Measurements from ENCODE around the gene L1TD1. TPM values are rescaled to one million over a fixed set of nuclear protein-coding genes. Genes with fewer than 3 reads are reported as not detected.
"Not testable (repeated sequence)": the region's sequence is repeated elsewhere in the genome, so short reads cannot be mapped to it uniquely, and the experiment has no call there.

Gene L1TD1, protein sequence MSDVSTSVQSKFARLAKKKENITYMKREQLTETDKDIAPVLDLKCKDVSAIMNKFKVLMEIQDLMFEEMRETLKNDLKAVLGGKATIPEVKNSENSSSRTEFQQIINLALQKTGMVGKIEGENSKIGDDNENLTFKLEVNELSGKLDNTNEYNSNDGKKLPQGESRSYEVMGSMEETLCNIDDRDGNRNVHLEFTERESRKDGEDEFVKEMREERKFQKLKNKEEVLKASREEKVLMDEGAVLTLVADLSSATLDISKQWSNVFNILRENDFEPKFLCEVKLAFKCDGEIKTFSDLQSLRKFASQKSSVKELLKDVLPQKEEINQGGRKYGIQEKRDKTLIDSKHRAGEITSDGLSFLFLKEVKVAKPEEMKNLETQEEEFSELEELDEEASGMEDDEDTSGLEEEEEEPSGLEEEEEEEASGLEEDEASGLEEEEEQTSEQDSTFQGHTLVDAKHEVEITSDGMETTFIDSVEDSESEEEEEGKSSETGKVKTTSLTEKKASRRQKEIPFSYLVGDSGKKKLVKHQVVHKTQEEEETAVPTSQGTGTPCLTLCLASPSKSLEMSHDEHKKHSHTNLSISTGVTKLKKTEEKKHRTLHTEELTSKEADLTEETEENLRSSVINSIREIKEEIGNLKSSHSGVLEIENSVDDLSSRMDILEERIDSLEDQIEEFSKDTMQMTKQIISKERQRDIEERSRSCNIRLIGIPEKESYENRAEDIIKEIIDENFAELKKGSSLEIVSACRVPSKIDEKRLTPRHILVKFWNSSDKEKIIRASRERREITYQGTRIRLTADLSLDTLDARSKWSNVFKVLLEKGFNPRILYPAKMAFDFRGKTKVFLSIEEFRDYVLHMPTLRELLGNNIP
- 1 to 10 TPM; 1.3 to 3.1 (median 2.1) TPM for total RNA-seq

DNA sequence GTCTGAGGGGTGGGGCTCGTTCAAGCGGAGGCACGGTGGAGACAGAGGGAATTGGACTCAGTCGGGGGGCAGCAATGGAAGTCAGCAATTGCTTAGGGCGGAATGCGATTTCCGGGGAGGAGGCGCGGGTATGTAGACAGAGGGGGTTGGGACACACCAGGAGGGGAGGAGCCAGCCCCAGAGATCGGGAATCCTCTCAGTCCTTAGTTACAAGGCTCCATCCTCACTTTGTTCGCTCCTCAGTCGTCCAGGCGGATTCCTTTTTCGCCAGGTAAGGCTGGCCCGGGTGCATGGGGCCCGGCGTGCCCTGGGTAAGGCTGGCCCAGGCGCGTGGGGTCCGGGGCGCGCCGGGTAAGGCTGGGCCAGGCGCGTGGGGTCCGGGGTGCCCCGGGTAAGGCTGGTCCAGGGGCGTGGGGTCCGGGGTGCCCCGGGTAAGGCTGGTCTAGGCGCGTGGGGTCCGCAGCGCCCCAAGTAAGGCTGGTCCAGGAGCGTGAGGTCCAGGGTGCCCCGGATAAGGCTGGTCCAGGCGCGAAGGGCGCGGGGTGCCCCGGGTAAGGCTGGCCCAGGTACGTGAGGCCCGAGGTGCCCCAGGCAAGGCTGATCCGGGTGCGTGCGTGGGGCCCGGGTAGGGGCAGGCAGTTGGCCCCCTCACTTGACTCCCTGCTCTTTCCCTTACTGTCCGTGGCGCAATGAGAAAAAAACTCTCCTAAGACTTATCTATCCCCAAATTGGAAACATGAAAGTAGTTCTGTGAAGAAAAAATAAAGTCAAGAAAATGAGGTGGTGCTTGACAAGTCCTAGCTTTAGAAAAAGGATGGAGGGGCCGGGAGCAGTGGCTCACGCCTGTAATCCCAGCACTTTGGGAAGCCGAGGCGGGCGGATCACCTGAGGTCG lies at the start of gene L1TD1:
TSS of gene L1TD1 (plus strand) at position 199 of the 894 bp plus-strand sequence. CDS start 11,780 bp downstream, outside the sequence.
- no peak for DNase-seq (ENCODE audit: low spot score in 2 of 2)
- Histone ChIP-seq H3K36me3 (no peaks in the 10 kb centered on the region), H3K4me3 (peak within 1 kb of the TSS; percentile 6 to 57 (median 31))

DNA sequence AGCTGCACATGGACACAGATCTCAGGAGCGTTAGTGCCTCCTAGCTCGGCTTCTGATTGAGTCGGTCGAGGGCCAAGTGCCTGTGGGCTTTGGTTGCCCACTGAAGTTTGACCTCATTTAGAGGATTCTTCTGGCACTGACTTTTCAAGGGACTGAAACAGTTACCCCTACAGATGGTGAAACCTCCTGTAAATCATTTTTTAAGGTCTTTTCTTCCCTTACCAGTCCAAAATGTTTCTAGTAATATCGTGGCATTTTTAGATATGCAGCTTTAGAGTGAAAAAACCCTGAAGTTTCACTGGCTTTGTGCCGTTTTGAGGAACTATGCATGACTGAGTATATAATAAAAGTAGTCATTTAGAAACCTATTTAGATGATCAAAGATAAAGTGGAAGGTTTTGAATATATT lies 34.7 kb upstream of the L1TD1 start:
- no peaks in the 10 kb centered on the region for H3K4me1 ChIP-seq
- TF ChIP-seq POLR2A (IDR thresholded peaks at IDR 0.05) (no peak), EP300 (IDR thresholded peaks at IDR 0.05) (no peak)
- TF ChIP-seq, protein P1, sequence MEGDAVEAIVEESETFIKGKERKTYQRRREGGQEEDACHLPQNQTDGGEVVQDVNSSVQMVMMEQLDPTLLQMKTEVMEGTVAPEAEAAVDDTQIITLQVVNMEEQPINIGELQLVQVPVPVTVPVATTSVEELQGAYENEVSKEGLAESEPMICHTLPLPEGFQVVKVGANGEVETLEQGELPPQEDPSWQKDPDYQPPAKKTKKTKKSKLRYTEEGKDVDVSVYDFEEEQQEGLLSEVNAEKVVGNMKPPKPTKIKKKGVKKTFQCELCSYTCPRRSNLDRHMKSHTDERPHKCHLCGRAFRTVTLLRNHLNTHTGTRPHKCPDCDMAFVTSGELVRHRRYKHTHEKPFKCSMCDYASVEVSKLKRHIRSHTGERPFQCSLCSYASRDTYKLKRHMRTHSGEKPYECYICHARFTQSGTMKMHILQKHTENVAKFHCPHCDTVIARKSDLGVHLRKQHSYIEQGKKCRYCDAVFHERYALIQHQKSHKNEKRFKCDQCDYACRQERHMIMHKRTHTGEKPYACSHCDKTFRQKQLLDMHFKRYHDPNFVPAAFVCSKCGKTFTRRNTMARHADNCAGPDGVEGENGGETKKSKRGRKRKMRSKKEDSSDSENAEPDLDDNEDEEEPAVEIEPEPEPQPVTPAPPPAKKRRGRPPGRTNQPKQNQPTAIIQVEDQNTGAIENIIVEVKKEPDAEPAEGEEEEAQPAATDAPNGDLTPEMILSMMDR (IDR thresholded peaks at IDR 0.05): no peak
- H3K4me3 ChIP-seq: no peak overlapping the region
- H3K27ac ChIP-seq: no peak overlapping the region
- no peaks in the 10 kb centered on the region for H3K36me3 ChIP-seq
- no peak for DNase-seq (ENCODE audit: low spot score in 2 of 2)
- no peaks in the 10 kb centered on the region for H3K27me3 ChIP-seq
- H3K9me3 ChIP-seq: no peaks in the 10 kb centered on the region
- WGBS, 2 donors: 78 to 81% methylated on average over 6 of the region's 6 CpGs

More for the DNA sequence above, at the start of gene L1TD1:
- TF ChIP-seq, protein P1 (IDR thresholded peaks at IDR 0.05): no peak
- no peak for TF ChIP-seq POLR2A (IDR thresholded peaks at IDR 0.05)
- H3K27me3 ChIP-seq: peaks cover 0 to 15% of the 10 kb centered on the region in 2 donors
- H3K9me3 ChIP-seq: no peaks in the 10 kb centered on the region
- peaks cover 0 to 23% (median 3%) of the 10 kb centered on the region in 4 donors for H3K4me1 ChIP-seq
- WGBS, 2 donors: 8 to 12% methylated on average over 36 to 42 of the region's 55 CpGs
- H3K27ac ChIP-seq: peak within 1 kb of the TSS in 2 of 4 donors; percentile 46 to 74

DNA sequence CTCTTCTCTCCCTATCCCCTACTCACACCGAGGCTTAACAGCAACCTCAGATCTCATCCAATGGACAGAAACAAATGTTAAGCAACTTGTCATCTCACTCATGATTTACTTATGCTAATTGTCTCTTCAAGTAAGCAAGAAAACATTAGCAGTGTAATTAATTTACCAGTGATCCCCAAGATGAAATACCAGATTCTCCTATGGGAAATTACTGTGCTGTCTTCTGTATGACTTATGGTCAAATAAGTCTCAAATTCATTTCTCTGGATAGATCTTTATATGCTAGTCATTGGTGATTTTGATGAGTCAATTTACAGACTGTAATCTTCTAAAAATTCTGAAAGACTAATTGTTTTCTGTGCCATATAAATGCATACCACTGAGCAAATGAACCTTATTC lies 32.9 kb upstream of the L1TD1 start:
- no peaks in the 10 kb centered on the region for H3K4me1 ChIP-seq
- no peak overlapping the region for H3K4me3 ChIP-seq
- TF ChIP-seq POLR2A (IDR thresholded peaks at IDR 0.05) (no peak), EP300 (IDR thresholded peaks at IDR 0.05) (no peak)
- TF ChIP-seq, protein P1 (IDR thresholded peaks at IDR 0.05): no peak
- 91 to 95% methylated on average over 1 of the region's 1 CpG for WGBS, 2 donors
- no peaks in the 10 kb centered on the region for H3K27me3 ChIP-seq
- no peaks in the 10 kb centered on the region for H3K9me3 ChIP-seq
- H3K36me3 ChIP-seq: no peaks in the 10 kb centered on the region
- no peak overlapping the region for H3K27ac ChIP-seq
- no peak for DNase-seq (ENCODE audit: low spot score in 2 of 2)

DNA sequence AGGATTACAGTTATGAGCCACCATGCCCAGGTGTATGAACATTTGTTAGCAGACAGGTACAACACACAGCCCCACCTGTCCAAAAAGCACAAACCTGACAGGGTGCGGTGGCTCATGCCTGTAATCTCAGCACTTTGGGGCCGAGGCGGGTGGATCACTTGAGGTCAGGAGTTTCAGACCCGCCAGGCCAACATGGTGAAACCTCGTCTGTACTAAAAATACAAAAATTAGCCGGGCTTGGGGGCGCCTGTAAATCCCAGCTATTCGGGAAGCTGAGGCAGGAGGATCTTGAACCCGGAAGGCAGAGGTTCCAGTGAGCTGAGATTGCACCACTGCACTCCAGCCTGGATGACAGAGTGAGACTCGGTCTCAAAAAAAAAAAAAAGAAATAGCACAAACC lies 24.3 kb upstream of the L1TD1 start:
- not testable (repeated sequence) for H3K4me3 ChIP-seq; H3K36me3 ChIP-seq; H3K27ac ChIP-seq; DNase-seq (ENCODE audit: low spot score in 2 of 2); H3K4me1 ChIP-seq; H3K27me3 ChIP-seq; H3K9me3 ChIP-seq
- WGBS, 2 donors: 77 to 84% methylated on average over 10 of the region's 10 CpGs

DNA sequence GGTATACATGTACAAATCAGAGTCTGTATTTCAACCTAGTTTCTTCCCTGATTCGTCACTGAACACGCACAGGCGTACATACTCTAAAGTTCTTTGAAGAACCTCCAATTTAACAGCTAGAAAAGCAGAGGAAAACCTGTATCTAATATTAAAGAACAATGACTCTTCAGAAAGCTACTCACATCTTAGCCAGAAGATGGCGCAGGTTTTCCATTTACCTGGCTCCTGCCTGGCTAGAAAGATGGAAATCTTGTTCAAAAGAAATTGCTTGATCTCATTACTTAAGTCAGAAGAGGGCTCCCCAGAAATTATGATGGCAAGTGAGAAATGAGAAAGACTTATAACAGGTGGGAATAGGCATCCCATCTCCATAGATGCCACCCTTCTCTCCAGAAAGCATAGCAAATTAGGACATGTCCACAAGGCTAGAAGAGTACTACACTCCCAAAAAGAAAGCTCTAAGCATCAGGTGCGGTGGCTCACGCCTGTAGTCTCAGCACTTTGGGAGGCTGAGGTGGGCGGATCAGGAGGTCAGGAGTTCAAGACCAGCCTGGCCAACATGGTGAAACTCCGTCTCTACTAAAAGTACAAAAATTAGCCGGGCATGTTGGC lies 19.0 kb upstream of the L1TD1 start:
- H3K4me3 ChIP-seq: no peak overlapping the region
- 49 to 54% methylated on average over 9 of the region's 9 CpGs for WGBS, 2 donors
- H3K27me3 ChIP-seq: no peaks in the 10 kb centered on the region
- DNase-seq (ENCODE audit: low spot score in 2 of 2): peak in 1 of 2 donors; percentile 74
- peaks cover 0 to 3% (median 0%) of the 10 kb centered on the region in 4 donors for H3K4me1 ChIP-seq
- no peak overlapping the region for H3K27ac ChIP-seq
- no peaks in the 10 kb centered on the region for H3K36me3 ChIP-seq
- H3K9me3 ChIP-seq: no peaks in the 10 kb centered on the region
- TF ChIP-seq, protein P1 (IDR thresholded peaks at IDR 0.05): peak; percentile 65 to 88 (median 72)
- TF ChIP-seq POLR2A (IDR thresholded peaks at IDR 0.05): no peak
